ENCODE data around the gene DYDC2. TPM values are rescaled to one million over a fixed set of nuclear protein-coding genes. Genes with fewer than 3 reads are reported as not detected.
A peak's percentile ranks its signal among the peaks of the same experiment; 100 is the strongest.
"Not testable (repeated sequence)": the region's sequence is repeated elsewhere in the genome, so short reads cannot be mapped to it uniquely, and the experiment has no call there.

Gene DYDC2
- total RNA-seq, 1 donor from 2014 or later = not detected

- DNase-seq (ENCODE audit: low spot score); intact Hi-C loops (cut with DNase I); ATAC-seq: not testable (repeated sequence)
Measured at GRCh38 chr10:80358925-80359324, 2.3 kb downstream of the DYDC2 start.

- no peak for DNase-seq (ENCODE audit: low spot score)
- intact Hi-C loops (cut with DNase I) = no loop called here
- no peak for ATAC-seq
Measured at GRCh38 chr10:80359644-80360043, 3.1 kb downstream of the DYDC2 start.

GRCh38 chr10:80365510-80365909, 8.9 kb downstream of the DYDC2 start:
- ATAC-seq (no peak), DNase-seq (ENCODE audit: low spot score) (no peak)
- intact Hi-C loops (cut with DNase I) = no loop called here

- DNase-seq (ENCODE audit: low spot score) (no peak), ATAC-seq (no peak)
- intact Hi-C loops (cut with DNase I) = no loop called here
Measured at GRCh38 chr10:80371467-80371866, 14.9 kb downstream of the DYDC2 start.

- no peak for ATAC-seq
- intact Hi-C loops (cut with DNase I) = no loop called here
- DNase-seq (ENCODE audit: low spot score) = no peak
Measured at GRCh38 chr10:80372675-80373074, 16.1 kb downstream of the DYDC2 start.

- intact Hi-C loops (cut with DNase I) = no loop called here
- ATAC-seq (no peak), DNase-seq (ENCODE audit: low spot score) (no peak)
Measured at GRCh38 chr10:80373502-80373901, 16.9 kb downstream of the DYDC2 start.

GRCh38 chr10:80379701-80380100, 23.1 kb downstream of the DYDC2 start:
- ATAC-seq (no peak), DNase-seq (ENCODE audit: low spot score) (no peak)
- intact Hi-C loops (cut with DNase I) = loop anchor here (10.0 kb wide), 1 partner anchor 55 kb away; no protein-coding TSS in a partner anchor

GRCh38 chr10:80380185-80380584, 23.6 kb downstream of the DYDC2 start:
- no peak for DNase-seq (ENCODE audit: low spot score)
- intact Hi-C loops (cut with DNase I) = loop anchor here (10.0 kb wide), 1 partner anchor 55 kb away; no protein-coding TSS in a partner anchor
- no peak for ATAC-seq

GRCh38 chr10:80382989-80383388, 26.4 kb downstream of the DYDC2 start:
- ATAC-seq = peak; percentile 32

GRCh38 chr10:80390740-80391139, 34.2 kb downstream of the DYDC2 start:
- intact Hi-C loops (cut with DNase I) = loop anchor here (10.0 kb wide), 1 partner anchor 114 kb away; no protein-coding TSS in a partner anchor
- no peak for ATAC-seq
- DNase-seq (ENCODE audit: low spot score) = no peak

More at GRCh38 chr10:80382989-80383388, 26.4 kb downstream of the DYDC2 start:
- intact Hi-C loops (cut with DNase I) = loop anchor here (10.0 kb wide), 1 partner anchor 52 kb away; no protein-coding TSS in a partner anchor
- no peak for DNase-seq (ENCODE audit: low spot score)

- intact Hi-C loops (cut with DNase I) = loop anchor here (10.0 kb wide), 1 partner anchor 113 kb away; no protein-coding TSS in a partner anchor
Measured at GRCh38 chr10:80392250-80392649, 35.7 kb downstream of the DYDC2 start.

GRCh38 chr10:80394358-80394916, 37.9 kb downstream of the DYDC2 start:
- ATAC-seq (no peak), DNase-seq (ENCODE audit: low spot score) (no peak)
- intact Hi-C loops (cut with DNase I) = loop anchor here (10.0 kb wide), 1 partner anchor 110 kb away; no protein-coding TSS in a partner anchor

More at GRCh38 chr10:80392250-80392649, 35.7 kb downstream of the DYDC2 start:
- DNase-seq (ENCODE audit: low spot score) (no peak), ATAC-seq (no peak)

GRCh38 chr10:80397014-80397413, 40.4 kb downstream of the DYDC2 start:
- DNase-seq (ENCODE audit: low spot score) (no peak), ATAC-seq (no peak)

GRCh38 chr10:80400136-80400804, 43.7 kb downstream of the DYDC2 start:
- intact Hi-C loops (cut with DNase I) = no loop called here
- DNase-seq (ENCODE audit: low spot score) (no peak), ATAC-seq (no peak)

More at GRCh38 chr10:80397014-80397413, 40.4 kb downstream of the DYDC2 start:
- intact Hi-C loops (cut with DNase I) = loop anchor here (10.0 kb wide), 1 partner anchor 108 kb away; no protein-coding TSS in a partner anchor

- DNase-seq (ENCODE audit: low spot score) (no peak), ATAC-seq (no peak)
- intact Hi-C loops (cut with DNase I) = no loop called here
Measured at GRCh38 chr10:80405035-80405434, 48.5 kb downstream of the DYDC2 start.

GRCh38 chr10:80405626-80406025, 49.0 kb downstream of the DYDC2 start:
- ATAC-seq (no peak), DNase-seq (ENCODE audit: low spot score) (no peak)
- intact Hi-C loops (cut with DNase I) = no loop called here

- intact Hi-C loops (cut with DNase I) = no loop called here
- ATAC-seq (no peak), DNase-seq (ENCODE audit: low spot score) (no peak)
Measured at GRCh38 chr10:80406204-80406603, 49.6 kb downstream of the DYDC2 start.

GRCh38 chr10:80407812-80408241, 51.2 kb downstream of the DYDC2 start:
- ATAC-seq (peak; percentile 36), DNase-seq (ENCODE audit: low spot score) (no peak)
- intact Hi-C loops (cut with DNase I) = no loop called here

GRCh38 chr10:80408242-80409101, 51.9 kb downstream of the DYDC2 start, which contains the start of gene PRXL2A:
PRXL2A (plus strand) TSS chr10:80408551; CDS start chr10:80420468, 11,917 bp downstream.
- ATAC-seq = peak; percentile 95
- intact Hi-C loops (cut with DNase I) = no loop called here
- peak; percentile 95 for DNase-seq (ENCODE audit: low spot score)

Measured in sciatic nerve (tissue), 2 donors.